GM12872 (cell line): ENCODE data around the gene CRY1.

Experiments
- CTCF ChIP-seq: IDR thresholded peaks from 3 replicates; pipeline ENCODE4 v1.5.1; 2011; ENCODE audit warnings: low read depth, mild to moderate bottlenecking, low read length, moderate library complexity; ENCODE audit not compliant: insufficient read depth

The CRY1 gene

GRCh38 chr12:107119091-107119490 is 25.7 kb upstream of the CRY1 start:
- TF ChIP-seq CTCF = no peak

GRCh38 chr12:107118624-107119023 is 25.3 kb upstream of the CRY1 start:
- no peak for TF ChIP-seq CTCF

GRCh38 chr12:107115119-107115518 is 21.8 kb upstream of the CRY1 start:
- TF ChIP-seq CTCF = no peak

- TF ChIP-seq CTCF = no peak
Measured at GRCh38 chr12:107111314-107111713, 18.0 kb upstream of the CRY1 start.

- TF ChIP-seq CTCF = no peak
Measured at GRCh38 chr12:107109726-107110719, 16.7 kb upstream of the CRY1 start.

- no peak for TF ChIP-seq CTCF
Measured at GRCh38 chr12:107108995-107109508, 15.7 kb upstream of the CRY1 start.

- no peak for TF ChIP-seq CTCF
Measured at GRCh38 chr12:107107381-107107780, 14.0 kb upstream of the CRY1 start.
